Nephron progenitor cell (in vitro differentiated cells): ENCODE data around the gene ARHGAP21.

Experiments used
- DNase-seq: peaks from one replicate; pipeline ENCODE4 v3.0.0; 2021
- H3K27ac Mint-ChIP-seq: 2 replicates; pipeline ENCODE4 v1.8.0; 2021; ENCODE audit warnings: mild to moderate bottlenecking, moderate library complexity, mixed read lengths
- H3K27me3 Mint-ChIP-seq: 2 replicates; pipeline ENCODE4 v1.8.0; 2021; ENCODE audit warnings: mild to moderate bottlenecking, low read depth, mixed read lengths; ENCODE audit not compliant: poor library complexity
- H3K36me3 Mint-ChIP-seq: 2 replicates; pipeline ENCODE4 v1.8.0; 2021; ENCODE audit warnings: low read depth, mixed read lengths
- H3K4me1 Mint-ChIP-seq: 2 replicates; pipeline ENCODE4 v1.8.0; 2021; ENCODE audit warnings: mixed read lengths
- H3K4me3 Mint-ChIP-seq: 2 replicates; pipeline ENCODE4 v1.8.0; 2021; ENCODE audit warnings: mild to moderate bottlenecking, moderate library complexity, mixed read lengths
- H3K9me3 Mint-ChIP-seq: 2 replicates; pipeline ENCODE4 v1.8.0; 2021; ENCODE audit warnings: mild to moderate bottlenecking, moderate library complexity, mixed read lengths
- CTCF ChIP-seq: fragments of 200-600 bp; sonication (generic); IDR thresholded peaks from 2 replicates; pipeline ENCODE4 v1.5.0; 2021; ENCODE audit warnings: antibody characterized with exemption

The ARHGAP21 gene

GRCh38 chr10:24652381-24652957, 71.2 kb downstream of the ARHGAP21 start:
- H3K27me3 Mint-ChIP-seq, result peaks cover 9% of the 10 kb centered on the region
- H3K9me3 Mint-ChIP-seq, result peaks cover 18% of the 10 kb centered on the region
- no peak overlapping the region for H3K4me3 Mint-ChIP-seq
- TF ChIP-seq CTCF, result no peak
- peaks cover 47% of the 10 kb centered on the region for H3K36me3 Mint-ChIP-seq
- no peak for DNase-seq
- H3K4me1 Mint-ChIP-seq, result no peaks in the 10 kb centered on the region
- no peak overlapping the region for H3K27ac Mint-ChIP-seq

GRCh38 chr10:24651923-24652322, 71.8 kb downstream of the ARHGAP21 start:
- peaks cover 51% of the 10 kb centered on the region for H3K36me3 Mint-ChIP-seq
- H3K9me3 Mint-ChIP-seq, result peaks cover 18% of the 10 kb centered on the region
- DNase-seq, result no peak
- no peak for TF ChIP-seq CTCF
- H3K4me3 Mint-ChIP-seq, result no peak overlapping the region
- H3K4me1 Mint-ChIP-seq, result no peaks in the 10 kb centered on the region
- H3K27me3 Mint-ChIP-seq, result peaks cover 9% of the 10 kb centered on the region
- no peak overlapping the region for H3K27ac Mint-ChIP-seq

- no peak for DNase-seq
- Mint-ChIP-seq H3K36me3 (peaks cover 52% of the 10 kb centered on the region), H3K27ac (peak overlapping the region; percentile 11), H3K4me3 (no peak overlapping the region), H3K4me1 (no peaks in the 10 kb centered on the region), H3K9me3 (peaks cover 18% of the 10 kb centered on the region), H3K27me3 (peaks cover 9% of the 10 kb centered on the region)
- no peak for TF ChIP-seq CTCF
These were observed 72.9 kb downstream of the ARHGAP21 start for GRCh38 chr10:24650669-24651391.

GRCh38 chr10:24645784-24646183, 77.9 kb downstream of the ARHGAP21 start:
- DNase-seq, result no peak
- Mint-ChIP-seq H3K4me3 (no peak overlapping the region), H3K36me3 (peaks cover 16% of the 10 kb centered on the region), H3K4me1 (no peaks in the 10 kb centered on the region), H3K9me3 (no peaks in the 10 kb centered on the region), H3K27me3 (no peaks in the 10 kb centered on the region), H3K27ac (no peak overlapping the region)
- TF ChIP-seq CTCF, result no peak

- H3K4me3 Mint-ChIP-seq, result no peak overlapping the region
- H3K9me3 Mint-ChIP-seq, result no peaks in the 10 kb centered on the region
- no peak for DNase-seq
- no peaks in the 10 kb centered on the region for H3K27me3 Mint-ChIP-seq
- H3K36me3 Mint-ChIP-seq, result peaks cover 13% of the 10 kb centered on the region
- H3K4me1 Mint-ChIP-seq, result no peaks in the 10 kb centered on the region
- no peak for TF ChIP-seq CTCF
- H3K27ac Mint-ChIP-seq, result no peak overlapping the region
These were observed 78.7 kb downstream of the ARHGAP21 start for GRCh38 chr10:24645022-24645421.
